Activated CD4-positive, alpha-beta memory T cell treated with anti-CD3 and anti-CD28 coated beads, Interleukin-2, amount 10 ng/mL, durations not matched to agents 7 days and 5 days (primary cell): ENCODE measurements around the gene SERINC2. TPM values are rescaled to one million over a fixed set of nuclear protein-coding genes. Genes with fewer than 3 reads are reported as not detected.
"Not testable (repeated sequence)": the region's sequence is repeated elsewhere in the genome, so short reads cannot be mapped to it uniquely, and the experiment has no call there.

Experiments used
- CTCF ChIA-PET: fragments of 350-600 bp; sonication (Branson Sonifier 250); formaldehyde crosslinking; loops from one replicate; lab custom pipeline; 2021; ENCODE audit warnings: antibody characterized with exemption, inconsistent platforms; lab: Charles Lee
- POLR2A ChIA-PET: fragments of 350-600 bp; sonication (Branson Sonifier 250); formaldehyde crosslinking; loops from one replicate; lab custom pipeline; 2021; ENCODE audit warnings: antibody characterized with exemption; lab: Charles Lee
- DNase-seq: peaks from one replicate; pipeline ENCODE4 v3.0.0-alpha.2; 2020
- H3K27ac Mint-ChIP-seq: one replicate; pipeline ENCODE4 v1.8.0; 2021; ENCODE audit warnings: mild to moderate bottlenecking, mixed read lengths
- H3K27me3 Mint-ChIP-seq: one replicate; pipeline ENCODE4 v1.8.0; 2021; ENCODE audit warnings: mixed read lengths
- H3K36me3 Mint-ChIP-seq: one replicate; pipeline ENCODE4 v1.8.0; 2021; ENCODE audit warnings: low read depth, mixed read lengths
- H3K4me1 Mint-ChIP-seq: one replicate; pipeline ENCODE4 v1.8.0; 2021; ENCODE audit warnings: mixed read lengths
- H3K4me3 Mint-ChIP-seq: one replicate; pipeline ENCODE4 v1.8.0; 2021; ENCODE audit warnings: mild to moderate bottlenecking, mixed read lengths
- H3K9me3 Mint-ChIP-seq: one replicate; pipeline ENCODE4 v1.8.0; 2021; ENCODE audit warnings: mixed read lengths
- total RNA-seq, 2 experiments: library from RNA; stranded (reverse); gene quantifications; one replicate each; pipeline ENCODE4 v1.2.3, GENCODE V29; 2021

Gene SERINC2
- total RNA-seq, 2 experiments from 2014 or later: 0.10 to 0.13 TPM

DNA sequence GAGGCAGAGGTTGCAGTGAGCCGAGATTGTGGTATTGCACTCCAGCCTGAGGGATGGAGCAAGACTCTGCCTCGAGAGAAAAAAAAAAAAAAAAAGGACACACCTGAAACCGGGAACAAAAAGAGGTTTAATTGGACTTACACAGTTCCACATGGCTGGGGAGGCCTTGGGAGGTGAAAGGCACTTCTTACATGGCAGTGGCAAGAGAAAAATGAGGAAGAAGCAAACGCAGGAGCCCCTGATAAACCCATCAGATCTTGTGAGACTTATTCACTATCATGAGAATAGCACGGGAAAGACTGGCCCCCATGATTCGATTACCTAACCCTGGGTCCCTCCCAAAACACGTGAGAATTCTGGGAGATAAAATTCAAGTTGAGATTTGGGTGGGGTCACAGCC is 61.6 kb downstream of the SERINC2 start:
- H3K36me3 Mint-ChIP-seq, H3K9me3 Mint-ChIP-seq, DNase-seq, H3K4me3 Mint-ChIP-seq, CTCF ChIA-PET, H3K27ac Mint-ChIP-seq, POLR2A ChIA-PET, H3K4me1 Mint-ChIP-seq: not testable (repeated sequence)
- H3K27me3 Mint-ChIP-seq: peaks cover 21% of the 10 kb centered on the region

DNA sequence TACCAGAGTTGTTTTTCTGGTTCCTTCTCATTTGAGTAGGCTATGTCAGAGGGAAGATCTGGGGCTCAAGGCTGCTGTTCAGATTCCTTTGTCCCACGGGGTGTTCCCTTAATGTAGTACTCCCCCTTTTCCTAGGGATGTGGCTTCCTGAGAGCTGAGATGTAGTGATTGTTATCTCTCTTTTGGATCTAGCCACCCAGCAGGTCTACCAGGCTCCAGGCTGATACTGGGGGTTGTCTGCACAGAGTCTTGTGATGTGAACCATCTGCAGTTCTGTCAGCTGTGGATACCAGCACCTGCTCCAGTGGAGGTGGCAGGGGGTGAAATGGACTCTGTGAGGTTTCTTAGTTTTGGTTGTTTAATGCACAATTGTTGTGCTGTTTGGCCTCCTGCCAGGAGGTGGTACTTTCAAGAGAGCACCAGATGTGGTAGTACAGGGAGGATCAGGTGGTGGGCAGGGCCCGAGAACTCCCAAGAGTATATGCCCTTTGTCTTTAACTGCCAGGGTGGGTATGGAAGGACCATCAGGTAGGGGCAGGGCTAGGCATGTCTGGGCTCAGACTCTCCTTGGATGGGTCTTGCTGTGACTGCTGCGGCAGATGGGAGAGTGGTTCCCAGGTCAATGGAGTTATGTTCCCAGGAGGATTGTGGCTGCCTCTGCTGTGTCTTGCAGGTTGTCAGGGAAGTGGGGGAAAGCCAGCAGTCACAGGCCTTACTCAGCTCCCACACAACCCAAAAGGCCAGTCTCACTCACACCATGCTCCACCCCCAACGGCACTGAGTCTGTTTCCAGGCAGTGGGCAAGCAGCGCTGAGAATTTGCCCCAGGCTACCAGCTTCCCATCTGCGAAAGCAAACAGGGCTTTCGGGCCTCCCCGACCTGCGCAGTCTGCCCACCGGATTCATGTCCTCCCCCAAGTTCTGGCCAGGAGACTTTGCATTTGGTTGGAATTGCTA is 64.2 kb downstream of the SERINC2 start:
- H3K4me3 Mint-ChIP-seq: no peak overlapping the region
- H3K27ac Mint-ChIP-seq: no peak overlapping the region
- ChIA-PET CTCF (no interaction called here), POLR2A (no interaction called here)
- H3K36me3 Mint-ChIP-seq: no peaks in the 10 kb centered on the region
- H3K4me1 Mint-ChIP-seq: peaks cover 2% of the 10 kb centered on the region
- H3K9me3 Mint-ChIP-seq: no peaks in the 10 kb centered on the region
- no peak for DNase-seq
- peaks cover 16% of the 10 kb centered on the region for H3K27me3 Mint-ChIP-seq

DNA sequence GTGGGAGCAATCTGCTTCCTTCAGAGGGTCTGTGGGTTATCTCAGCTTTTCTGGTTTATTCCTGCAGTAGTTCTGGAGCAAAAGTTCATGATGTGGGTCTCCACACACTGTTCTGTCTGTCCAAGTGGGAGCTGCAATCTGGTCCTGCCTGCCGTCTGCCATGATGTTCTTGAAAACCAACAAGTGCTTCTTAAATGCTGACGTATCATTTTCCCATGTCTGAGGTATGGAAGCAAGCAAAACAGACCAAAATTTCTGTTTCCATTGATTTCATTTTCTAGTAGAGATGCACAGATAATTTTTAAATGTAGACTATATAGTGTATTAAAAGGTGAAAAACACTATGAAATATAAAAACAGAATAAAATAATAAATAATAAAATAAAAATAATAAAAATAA is 65.2 kb downstream of the SERINC2 start:
- DNase-seq: no peak
- H3K4me3 Mint-ChIP-seq: no peak overlapping the region
- POLR2A ChIA-PET: no interaction called here
- H3K27ac Mint-ChIP-seq: no peak overlapping the region
- CTCF ChIA-PET: no interaction called here
- no peaks in the 10 kb centered on the region for H3K36me3 Mint-ChIP-seq
- H3K4me1 Mint-ChIP-seq: no peaks in the 10 kb centered on the region
- H3K27me3 Mint-ChIP-seq: peaks cover 14% of the 10 kb centered on the region
- no peaks in the 10 kb centered on the region for H3K9me3 Mint-ChIP-seq

GRCh38 chr1:31479811-31480210 is 66.8 kb downstream of the SERINC2 start:
- H3K36me3 Mint-ChIP-seq: no peaks in the 10 kb centered on the region
- no peaks in the 10 kb centered on the region for H3K4me1 Mint-ChIP-seq
- ChIA-PET POLR2A (no interaction called here), CTCF (no interaction called here)
- H3K27ac Mint-ChIP-seq: no peak overlapping the region
- H3K27me3 Mint-ChIP-seq: peaks cover 14% of the 10 kb centered on the region
- H3K9me3 Mint-ChIP-seq: no peaks in the 10 kb centered on the region
- no peak for DNase-seq
- no peak overlapping the region for H3K4me3 Mint-ChIP-seq

GRCh38 chr1:31480426-31480825 is 67.4 kb downstream of the SERINC2 start:
- DNase-seq, H3K27ac Mint-ChIP-seq, H3K9me3 Mint-ChIP-seq, H3K4me3 Mint-ChIP-seq, POLR2A ChIA-PET, H3K36me3 Mint-ChIP-seq, CTCF ChIA-PET, H3K4me1 Mint-ChIP-seq: not testable (repeated sequence)
- peaks cover 13% of the 10 kb centered on the region for H3K27me3 Mint-ChIP-seq

- H3K9me3 Mint-ChIP-seq: no peaks in the 10 kb centered on the region
- DNase-seq: no peak
- no peak overlapping the region for H3K27ac Mint-ChIP-seq
- POLR2A ChIA-PET: no interaction called here
- H3K4me1 Mint-ChIP-seq: peaks cover 6% of the 10 kb centered on the region
- H3K27me3 Mint-ChIP-seq: peaks cover 5% of the 10 kb centered on the region
- CTCF ChIA-PET: no interaction called here
- no peak overlapping the region for H3K4me3 Mint-ChIP-seq
- no peaks in the 10 kb centered on the region for H3K36me3 Mint-ChIP-seq
Observed at GRCh38 chr1:31482482-31483011, 69.5 kb downstream of the SERINC2 start.

DNA sequence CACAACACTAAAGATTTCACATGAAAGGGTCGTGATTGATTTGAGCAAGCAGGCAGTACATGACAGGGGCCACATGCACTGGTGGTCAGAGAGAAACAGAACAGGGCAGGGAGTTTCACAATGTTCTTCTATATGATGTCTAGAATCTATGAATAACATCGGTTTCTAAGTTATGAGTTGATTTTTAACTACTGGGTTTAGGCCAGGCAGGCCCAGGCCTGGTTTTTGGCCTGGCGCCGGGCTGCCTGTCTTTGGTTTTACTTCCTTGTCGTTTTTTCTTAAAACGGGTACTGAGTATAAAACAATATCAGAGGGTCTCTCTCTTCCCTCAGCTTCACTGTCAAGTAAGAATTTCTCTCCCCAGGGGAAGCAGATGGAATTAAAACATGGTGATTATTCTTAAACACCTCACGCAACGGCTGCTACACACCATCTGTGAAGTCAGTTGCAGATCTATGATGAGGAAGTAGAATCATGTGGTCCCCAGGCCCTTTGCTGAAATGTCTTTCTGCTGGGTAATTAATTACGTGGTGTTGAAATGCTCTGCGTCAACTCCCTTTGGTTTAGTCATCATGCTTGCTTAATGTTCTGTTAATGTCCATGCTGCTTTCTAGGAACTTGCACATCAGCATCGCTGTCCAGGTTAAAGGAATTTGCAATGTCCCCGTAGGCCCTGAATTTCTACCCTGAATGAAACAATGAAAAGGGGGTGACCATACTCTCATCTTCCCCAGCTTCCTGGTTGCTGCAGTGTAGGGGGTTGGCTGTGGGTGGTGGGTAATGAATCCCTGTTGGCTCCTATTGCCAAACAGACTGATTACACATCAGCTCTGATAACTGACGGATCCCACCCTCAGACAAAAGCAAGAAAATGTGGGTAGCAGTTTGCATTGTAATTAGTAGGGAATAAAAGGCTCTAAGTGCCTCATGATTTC is 70.3 kb downstream of the SERINC2 start:
- Mint-ChIP-seq H3K36me3 (no peaks in the 10 kb centered on the region), H3K4me1 (peaks cover 11% of the 10 kb centered on the region), H3K27me3 (peaks cover 3% of the 10 kb centered on the region), H3K4me3 (no peak overlapping the region), H3K27ac (no peak overlapping the region), H3K9me3 (peaks cover 2% of the 10 kb centered on the region)
- ChIA-PET CTCF (no interaction called here), POLR2A (no interaction called here)
- no peak for DNase-seq

Other genes with a start within 250 kb of the SERINC2 start
- gene NKAIN1, start 173.3 kb upstream of the SERINC2 start, total RNA-seq: not detected
- gene SNRNP40, start 116.4 kb upstream of the SERINC2 start, total RNA-seq: 10 to 100 TPM; 75.7 to 78.0 TPM
- 10 to 100 TPM; 20.9 to 21.0 TPM for gene ZCCHC17, start 116.2 kb upstream of the SERINC2 start, total RNA-seq
- not detected for gene FABP3, start 40.1 kb upstream of the SERINC2 start, total RNA-seq
- not detected for gene TINAGL1, start 163.3 kb downstream of the SERINC2 start, total RNA-seq
- gene HCRTR1, start 204.5 kb downstream of the SERINC2 start, total RNA-seq: not detected
- gene PEF1, start 231.7 kb downstream of the SERINC2 start, total RNA-seq: 10 to 100 TPM; 50.4 to 50.5 TPM